Neuronal stem cell (in vitro differentiated cells): Measurements from ENCODE around the gene KMO.

Experiments used
- DNase-seq: peaks from one replicate; pipeline ENCODE4 v3.0.0-alpha.2; 2013; ENCODE audit warnings: low spot score
- H2AFZ ChIP-seq: one replicate; pipeline ENCODE4 v1.6.1; 2013; ENCODE audit warnings: mild to moderate bottlenecking, low read length, inconsistent platforms
- H2AK5ac ChIP-seq: 2 replicates; pipeline ENCODE4 v1.6.1; 2013; ENCODE audit warnings: low read depth, mild to moderate bottlenecking, inconsistent platforms, low read length, moderate library complexity, mixed read lengths
- H2BK120ac ChIP-seq: 2 replicates; pipeline ENCODE4 v1.6.1; 2013; ENCODE audit warnings: low read depth, mild to moderate bottlenecking, inconsistent platforms, low read length, moderate library complexity, mixed read lengths
- H2BK12ac ChIP-seq: one replicate; pipeline ENCODE4 v1.6.1; 2013; ENCODE audit warnings: low read length, inconsistent platforms
- H2BK15ac ChIP-seq: 2 replicates; pipeline ENCODE4 v1.6.1; 2013; ENCODE audit warnings: mild to moderate bottlenecking, low read length, inconsistent platforms, mixed read lengths
- H2BK5ac ChIP-seq: one replicate; pipeline ENCODE4 v1.6.1; 2013; ENCODE audit warnings: inconsistent platforms, mild to moderate bottlenecking, low read length, moderate library complexity
- H3K14ac ChIP-seq: one replicate; pipeline ENCODE4 v1.6.1; 2013; ENCODE audit warnings: low read length, inconsistent platforms
- H3K18ac ChIP-seq: 2 replicates; pipeline ENCODE4 v1.6.1; 2013; ENCODE audit warnings: low read length, inconsistent platforms
- H3K23ac ChIP-seq: 2 replicates; pipeline ENCODE4 v1.6.1; 2013; ENCODE audit warnings: low read depth, mild to moderate bottlenecking, mixed read lengths, low read length, inconsistent platforms; ENCODE audit not compliant: poor library complexity
- H3K27ac ChIP-seq: replicated peaks from 3 replicates; pipeline ENCODE4 v1.5.1; 2013; ENCODE audit warnings: low read length, inconsistent platforms
- H3K27me3 ChIP-seq, 3 experiments: 2 replicates each; pipeline ENCODE4 v1.6.1; 2013; ENCODE audit warnings: low read length in 3 of 3, mild to moderate bottlenecking in 2 of 3, inconsistent platforms in 1 of 3, low read depth in 1 of 3, mixed read lengths in 1 of 3, moderate library complexity in 1 of 3; ENCODE audit not compliant: control insufficient read depth in 3 of 3, insufficient read depth in 3 of 3
- H3K36me3 ChIP-seq, 2 donors: replicated peaks in 1 of 2; 2 replicates each; pipeline ENCODE4 v1.6.1; 2013; ENCODE audit warnings: low read length in 2 of 2; ENCODE audit not compliant: control insufficient read depth in 2 of 2, insufficient read depth in 2 of 2
- H3K4ac ChIP-seq: 2 replicates; pipeline ENCODE4 v1.6.1; 2013; ENCODE audit warnings: inconsistent platforms, mild to moderate bottlenecking, low read length, moderate library complexity
- H3K4me1 ChIP-seq, 2 donors: 1 replicate in 1 of 2; 2 replicates in 1 of 2; pipeline ENCODE4 v1.6.1; 2013; ENCODE audit warnings: low read length in 2 of 2, low read depth in 1 of 2; ENCODE audit not compliant: control insufficient read depth in 2 of 2, insufficient read depth in 1 of 2
- H3K4me2 ChIP-seq: one replicate; pipeline ENCODE4 v1.6.1; 2013; ENCODE audit warnings: mild to moderate bottlenecking, low read length, inconsistent platforms; ENCODE audit not compliant: insufficient read depth, poor library complexity, severe bottlenecking
- H3K4me3 ChIP-seq, 2 donors: 2 replicates each; pipeline ENCODE4 v1.5.1; 2013; ENCODE audit warnings: low read length in 2 of 2, mild to moderate bottlenecking in 2 of 2, inconsistent platforms in 1 of 2, moderate library complexity in 1 of 2
- H3K79me1 ChIP-seq: one replicate; pipeline ENCODE4 v1.6.1; 2013; ENCODE audit warnings: low read depth, mild to moderate bottlenecking, inconsistent platforms, low read length, moderate library complexity
- H3K9ac ChIP-seq: one replicate; pipeline ENCODE4 v1.6.1; 2013; ENCODE audit warnings: mild to moderate bottlenecking, low read depth, low read length, inconsistent platforms; ENCODE audit not compliant: poor library complexity
- H3K9me3 ChIP-seq, 2 donors: replicated peaks in 1 of 2; 2 replicates each; pipeline versions ENCODE3 to v1.6.1; 2013; ENCODE audit warnings: low read length in 2 of 2, mild to moderate bottlenecking in 2 of 2, inconsistent platforms in 1 of 2, low read depth in 1 of 2, mixed read lengths in 1 of 2, moderate library complexity in 1 of 2; ENCODE audit not compliant: control insufficient read depth in 2 of 2, insufficient read depth in 1 of 2
- H4K8ac ChIP-seq: one replicate; pipeline ENCODE4 v1.6.1; 2013; ENCODE audit warnings: low read depth, mild to moderate bottlenecking, inconsistent platforms, low read length, moderate library complexity
- H4K91ac ChIP-seq: one replicate; pipeline ENCODE4 v1.6.1; 2013; ENCODE audit warnings: low read length, low read depth, mild to moderate bottlenecking, inconsistent platforms; ENCODE audit not compliant: poor library complexity
- WGBS, 2 donors: extraction: QIAGEN DNeasy Blood & Tissue Kit; methylation state at CpG; one replicate each; pipeline ENCODE4 v1.1.7; 2013; ENCODE audit warnings: missing lambda C conversion rate in 2 of 2, mixed read lengths in 1 of 2; ENCODE audit not compliant: insufficient read length in 2 of 2, insufficient replicate concordance in 1 of 2; ENCODE audit errors: extremely low coverage in 2 of 2; 5-methylcytosine and 5-hydroxymethylcytosine counted together

The KMO gene

DNA sequence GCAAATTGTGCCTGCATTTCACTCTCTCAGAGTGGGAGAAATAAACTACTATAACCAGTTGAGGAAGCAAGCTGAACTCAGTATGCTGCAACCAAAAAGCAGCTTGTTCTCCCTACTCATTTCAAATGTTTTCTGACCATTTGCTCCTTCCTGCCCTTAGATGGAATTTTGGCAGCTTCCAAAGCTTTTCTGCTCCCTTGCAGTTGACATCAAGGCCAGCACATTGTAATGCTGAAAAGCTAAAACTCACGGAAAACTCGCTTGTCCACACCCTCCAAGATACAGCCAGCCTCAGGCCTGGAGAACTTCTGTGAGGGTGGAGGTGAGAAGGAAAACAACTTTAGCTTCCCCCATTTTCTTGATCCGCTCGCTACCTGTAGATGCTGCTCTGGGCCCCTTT is 113.0 kb downstream of the KMO start:
- no peak overlapping the region for H3K4ac ChIP-seq
- no CpG with 5 or more reads among the region's 4 CpGs for WGBS, 2 donors

More for the DNA sequence above, 113.0 kb downstream of the KMO start:
- H3K9me3 ChIP-seq, result peaks cover 0 to 3% of the 10 kb centered on the region in 2 donors
- no peak overlapping the region for H4K91ac ChIP-seq
- H2BK15ac ChIP-seq, result no peak overlapping the region
- H3K27me3 ChIP-seq, result no peaks in the 10 kb centered on the region
- no peak overlapping the region for H2BK5ac ChIP-seq
- no peak for DNase-seq
- no peak overlapping the region for H3K27ac ChIP-seq
- H3K23ac ChIP-seq, result no peak overlapping the region
- peaks cover 0 to 2% of the 10 kb centered on the region in 2 donors for H3K4me1 ChIP-seq
- no peak overlapping the region for H2AFZ ChIP-seq
- H2AK5ac ChIP-seq, result no peak overlapping the region
- H3K4me2 ChIP-seq, result no peak overlapping the region
- H3K4me3 ChIP-seq, result no peak overlapping the region
- H3K79me1 ChIP-seq, result no peaks in the 10 kb centered on the region
- H3K18ac ChIP-seq, result no peak overlapping the region
- no peak overlapping the region for H3K14ac ChIP-seq
- H4K8ac ChIP-seq, result no peak overlapping the region
- no peak overlapping the region for H2BK12ac ChIP-seq
- H2BK120ac ChIP-seq, result no peak overlapping the region
- H3K36me3 ChIP-seq, result no peaks in the 10 kb centered on the region
- no peak overlapping the region for H3K9ac ChIP-seq
